GM12891 (cell line): Measurements from ENCODE around the gene CFAP97.

Experiments used
- POLR2A ChIP-seq: IDR thresholded peaks from 2 replicates; pipeline ENCODE4 v1.6.1; 2011; ENCODE audit warnings: low read depth, low read length, control low read depth
- TAF1 ChIP-seq: IDR thresholded peaks from 2 replicates; pipeline ENCODE4 v1.6.1; 2011; ENCODE audit warnings: low read depth, low read length, control low read depth

GRCh38 chr4:185112104-185112503, 91.7 kb downstream of the CFAP97 start:
- TF ChIP-seq POLR2A (no peak), TAF1 (no peak)
